ENCODE measurements around the gene PIK3CD. TPM values are rescaled to one million over a fixed set of nuclear protein-coding genes. Genes with fewer than 3 reads are reported as not detected.
A peak's percentile ranks its signal among the peaks of the same experiment; 100 is the strongest.

PIK3CD gene
- total and polyA plus RNA-seq, 5 experiments from 2014 or later: 56.8 to 343 (median 166) TPM

DNA sequence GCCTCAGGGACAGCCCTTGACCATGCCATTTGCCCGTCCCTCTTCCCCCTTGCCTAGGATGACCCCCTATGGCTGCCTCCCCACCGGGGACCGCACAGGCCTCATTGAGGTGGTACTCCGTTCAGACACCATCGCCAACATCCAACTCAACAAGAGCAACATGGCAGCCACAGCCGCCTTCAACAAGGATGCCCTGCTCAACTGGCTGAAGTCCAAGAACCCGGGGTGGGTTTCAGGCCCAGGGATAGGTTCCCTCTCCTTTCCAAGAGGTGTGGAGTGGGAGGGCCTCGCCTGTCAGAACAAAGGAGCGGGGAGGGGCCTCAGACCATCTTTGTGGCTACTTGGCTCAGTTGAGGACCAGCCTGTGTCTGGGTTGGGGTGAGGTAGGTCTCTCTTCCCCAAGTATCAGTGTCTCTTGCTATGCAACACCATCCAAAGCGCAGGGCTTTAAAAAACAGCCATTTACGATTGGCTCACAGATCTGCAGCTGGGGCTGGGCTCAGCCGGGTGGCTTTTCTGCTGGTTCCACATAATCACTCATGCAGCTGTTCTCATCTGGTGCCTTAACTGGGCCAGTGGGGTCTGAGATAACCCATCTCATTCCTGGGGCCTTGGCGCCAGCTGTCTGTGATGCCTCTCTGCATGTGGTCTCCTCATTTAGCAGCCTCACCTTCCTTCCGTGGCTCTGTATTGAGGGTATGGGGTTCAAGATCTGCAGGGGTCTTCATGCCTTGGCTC, 71.7 kb downstream of the PIK3CD start:
- Mint-ChIP-seq H3K36me3 (peaks cover 0 to 87% (median 40%) of the 10 kb centered on the region in 3 donors), H3K4me3 (peak overlapping the region in 5 of 10 donors; percentile 18 to 77 (median 53)), H3K27me3 (no peaks in the 10 kb centered on the region), H3K9me3 (no peaks in the 10 kb centered on the region), H3K27ac (peak overlapping the region; percentile 2 to 94 (median 82)), H3K4me1 (peaks cover 20 to 86% (median 69%) of the 10 kb centered on the region in 4 donors)
- ATAC-seq (no peak), DNase-seq (peak in 1 of 10 donors; percentile 58)
- POLR2A ChIA-PET: interaction anchor here (0.6 to 38.5 kb wide), 7 partner anchors 24 to 366 kb away, joined by 3 to 1258 read pairs (median 14); partner anchors contain the start of gene PIK3CD

GRCh38 chr1:9723926-9724325, 72.4 kb downstream of the PIK3CD start:
- Mint-ChIP-seq H3K4me3 (peak overlapping the region in 5 of 10 donors; percentile 30 to 77 (median 59)), H3K27me3 (no peaks in the 10 kb centered on the region), H3K4me1 (peaks cover 24 to 89% (median 73%) of the 10 kb centered on the region in 4 donors), H3K27ac (peak overlapping the region in 9 of 10 donors; percentile 46 to 88 (median 78)), H3K9me3 (no peaks in the 10 kb centered on the region), H3K36me3 (peaks cover 0 to 90% (median 41%) of the 10 kb centered on the region in 3 donors)
- POLR2A ChIA-PET: interaction anchor here (0.6 to 38.5 kb wide), 6 partner anchors 24 to 365 kb away, joined by 3 to 1258 read pairs (median 10); partner anchors contain the start of gene PIK3CD
- ATAC-seq (no peak), DNase-seq (peak in 1 of 10 donors; percentile 42)

DNA sequence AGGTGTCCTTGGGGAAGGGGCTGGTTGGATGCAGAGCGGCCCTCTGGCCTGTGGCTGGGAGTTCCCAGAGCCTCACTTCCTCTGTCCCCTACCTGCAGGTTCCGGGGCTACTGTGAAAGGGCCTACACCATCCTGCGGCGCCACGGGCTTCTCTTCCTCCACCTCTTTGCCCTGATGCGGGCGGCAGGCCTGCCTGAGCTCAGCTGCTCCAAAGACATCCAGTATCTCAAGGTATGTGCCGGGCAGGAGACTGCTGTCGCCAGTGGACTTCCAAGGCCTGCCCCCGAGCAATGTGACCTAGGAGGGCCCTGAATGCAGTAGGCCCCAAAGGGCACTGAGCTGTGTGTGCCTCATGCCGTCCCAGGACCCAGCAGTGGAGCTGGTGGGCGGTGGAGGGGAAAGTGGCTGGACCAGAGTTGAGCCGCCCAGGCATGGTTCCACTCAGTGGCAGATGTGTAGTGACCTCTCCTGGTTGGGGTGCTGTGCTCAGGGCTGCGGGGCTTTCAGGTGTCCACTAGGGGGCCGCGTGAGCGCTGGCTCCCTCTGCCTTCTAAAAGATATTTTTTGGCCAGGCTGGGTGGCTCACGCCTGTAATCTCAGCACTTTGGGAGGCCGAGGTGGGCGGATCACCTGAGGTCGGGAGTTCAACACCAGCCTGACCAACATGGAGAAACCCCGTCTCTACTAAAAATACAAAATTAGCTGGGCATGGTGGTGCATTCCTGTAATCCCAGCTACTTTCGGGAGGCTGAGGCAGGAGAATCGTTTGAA, 73.4 kb downstream of the PIK3CD start:
- peak overlapping the region in 7 of 10 donors; percentile 10 to 83 (median 53) for H3K4me3 Mint-ChIP-seq
- peak overlapping the region; percentile 62 to 92 (median 84) for H3K27ac Mint-ChIP-seq
- POLR2A ChIA-PET: interaction anchor here (0.6 to 38.5 kb wide), 5 partner anchors 25 to 97 kb away, joined by 4 to 1258 read pairs (median 14); partner anchors contain the start of gene PIK3CD
- H3K27me3 Mint-ChIP-seq: no peaks in the 10 kb centered on the region
- ATAC-seq: peak; percentile 13 to 16
- H3K9me3 Mint-ChIP-seq: no peaks in the 10 kb centered on the region
- peaks cover 0 to 89% (median 45%) of the 10 kb centered on the region in 3 donors for H3K36me3 Mint-ChIP-seq
- peak; percentile 49 to 82 (median 68) for DNase-seq
- peaks cover 27 to 85% (median 71%) of the 10 kb centered on the region in 4 donors for H3K4me1 Mint-ChIP-seq

- peaks cover 31 to 86% (median 76%) of the 10 kb centered on the region in 4 donors for H3K4me1 Mint-ChIP-seq
- H3K27me3 Mint-ChIP-seq: no peaks in the 10 kb centered on the region
- DNase-seq (no peak), ATAC-seq (no peak)
- H3K9me3 Mint-ChIP-seq: no peaks in the 10 kb centered on the region
- H3K4me3 Mint-ChIP-seq: peak overlapping the region in 7 of 10 donors; percentile 28 to 84 (median 55)
- H3K36me3 Mint-ChIP-seq: peaks cover 0 to 87% (median 49%) of the 10 kb centered on the region in 3 donors
- POLR2A ChIA-PET: interaction anchor here (0.6 to 38.5 kb wide), 5 partner anchors 18 to 98 kb away, joined by 3 to 1258 read pairs (median 27); partner anchors contain the start of gene PIK3CD
- peak overlapping the region in 9 of 10 donors; percentile 47 to 97 (median 83) for H3K27ac Mint-ChIP-seq
Measured at GRCh38 chr1:9726406-9726805, 74.9 kb downstream of the PIK3CD start.

DNA sequence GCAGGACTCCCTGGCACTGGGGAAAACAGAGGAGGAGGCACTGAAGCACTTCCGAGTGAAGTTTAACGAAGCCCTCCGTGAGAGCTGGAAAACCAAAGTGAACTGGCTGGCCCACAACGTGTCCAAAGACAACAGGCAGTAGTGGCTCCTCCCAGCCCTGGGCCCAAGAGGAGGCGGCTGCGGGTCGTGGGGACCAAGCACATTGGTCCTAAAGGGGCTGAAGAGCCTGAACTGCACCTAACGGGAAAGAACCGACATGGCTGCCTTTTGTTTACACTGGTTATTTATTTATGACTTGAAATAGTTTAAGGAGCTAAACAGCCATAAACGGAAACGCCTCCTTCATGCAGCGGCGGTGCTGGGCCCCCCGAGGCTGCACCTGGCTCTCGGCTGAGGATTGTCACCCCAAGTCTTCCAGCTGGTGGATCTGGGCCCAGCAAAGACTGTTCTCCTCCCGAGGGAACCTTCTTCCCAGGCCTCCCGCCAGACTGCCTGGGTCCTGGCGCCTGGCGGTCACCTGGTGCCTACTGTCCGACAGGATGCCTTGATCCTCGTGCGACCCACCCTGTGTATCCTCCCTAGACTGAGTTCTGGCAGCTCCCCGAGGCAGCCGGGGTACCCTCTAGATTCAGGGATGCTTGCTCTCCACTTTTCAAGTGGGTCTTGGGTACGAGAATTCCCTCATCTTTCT, 75.5 kb downstream of the PIK3CD start:
- DNase-seq (no peak), ATAC-seq (no peak)
- Mint-ChIP-seq H3K36me3 (peaks cover 0 to 88% (median 50%) of the 10 kb centered on the region in 3 donors), H3K27me3 (no peaks in the 10 kb centered on the region), H3K4me1 (peaks cover 36 to 86% (median 78%) of the 10 kb centered on the region in 4 donors), H3K9me3 (no peaks in the 10 kb centered on the region), H3K4me3 (peak overlapping the region; percentile 22 to 84 (median 79)), H3K27ac (peak overlapping the region; percentile 95 to 98 (median 96))
- POLR2A ChIA-PET: interaction anchor here (0.6 to 38.5 kb wide), 11 partner anchors 10 to 218 kb away, joined by 3 to 1258 read pairs (median 4); partner anchors contain the start of gene PIK3CD

DNA sequence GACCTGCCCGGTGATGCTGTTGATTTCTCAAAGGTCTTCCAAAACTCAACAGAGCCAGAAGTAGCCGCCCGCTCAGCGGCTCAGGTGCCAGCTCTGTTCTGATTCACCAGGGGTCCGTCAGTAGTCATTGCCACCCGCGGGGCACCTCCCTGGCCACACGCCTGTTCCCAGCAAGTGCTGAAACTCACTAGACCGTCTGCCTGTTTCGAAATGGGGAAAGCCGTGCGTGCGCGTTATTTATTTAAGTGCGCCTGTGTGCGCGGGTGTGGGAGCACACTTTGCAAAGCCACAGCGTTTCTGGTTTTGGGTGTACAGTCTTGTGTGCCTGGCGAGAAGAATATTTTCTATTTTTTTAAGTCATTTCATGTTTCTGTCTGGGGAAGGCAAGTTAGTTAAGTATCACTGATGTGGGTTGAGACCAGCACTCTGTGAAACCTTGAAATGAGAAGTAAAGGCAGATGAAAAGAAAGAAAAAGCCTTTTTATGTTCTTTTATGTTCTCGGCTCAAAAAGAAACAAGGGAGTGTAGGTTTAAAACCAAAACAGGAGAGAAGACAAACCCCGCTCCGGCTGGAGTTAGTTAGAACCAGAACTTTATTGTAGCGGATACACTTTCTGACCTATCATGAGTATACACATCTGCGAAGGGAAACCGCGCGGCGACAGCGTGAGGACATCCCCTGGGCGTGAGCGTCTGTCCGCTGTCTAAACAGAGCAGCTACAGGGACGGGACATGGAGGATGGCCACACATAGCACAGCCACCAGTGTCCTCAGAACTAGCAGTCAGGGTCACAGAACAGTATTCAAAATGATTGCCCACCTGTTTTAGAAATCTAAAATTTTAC, 77.1 kb downstream of the PIK3CD start:
- H3K36me3 Mint-ChIP-seq: peaks cover 0 to 86% (median 48%) of the 10 kb centered on the region in 3 donors
- H3K9me3 Mint-ChIP-seq: no peaks in the 10 kb centered on the region
- ATAC-seq (peak; percentile 79 to 89), DNase-seq (peak in 9 of 10 donors; percentile 50 to 92 (median 74))
- peak overlapping the region; percentile 64 to 90 (median 82) for H3K4me3 Mint-ChIP-seq
- peak overlapping the region; percentile 95 to 98 (median 96) for H3K27ac Mint-ChIP-seq
- H3K4me1 Mint-ChIP-seq: peaks cover 39 to 87% (median 84%) of the 10 kb centered on the region in 4 donors
- H3K27me3 Mint-ChIP-seq: no peaks in the 10 kb centered on the region
- POLR2A ChIA-PET: interaction anchor here (0.6 to 38.5 kb wide), 9 partner anchors 9 to 101 kb away, joined by 3 to 1258 read pairs (median 5); partner anchors contain the start of gene PIK3CD

GRCh38 chr1:9729523-9729922, 78.0 kb downstream of the PIK3CD start:
- DNase-seq (no peak), ATAC-seq (no peak)
- peak overlapping the region in 8 of 10 donors; percentile 64 to 90 (median 82) for H3K4me3 Mint-ChIP-seq
- peaks cover 40 to 85% (median 81%) of the 10 kb centered on the region in 4 donors for H3K4me1 Mint-ChIP-seq
- peak overlapping the region; percentile 95 to 98 (median 96) for H3K27ac Mint-ChIP-seq
- no peaks in the 10 kb centered on the region for H3K27me3 Mint-ChIP-seq
- H3K36me3 Mint-ChIP-seq: peaks cover 0 to 86% (median 46%) of the 10 kb centered on the region in 3 donors
- POLR2A ChIA-PET: interaction anchor here (0.6 to 38.5 kb wide), 10 partner anchors 8 to 102 kb away, joined by 3 to 1258 read pairs (median 3); partner anchors contain the start of gene PIK3CD
- H3K9me3 Mint-ChIP-seq: no peaks in the 10 kb centered on the region

DNA sequence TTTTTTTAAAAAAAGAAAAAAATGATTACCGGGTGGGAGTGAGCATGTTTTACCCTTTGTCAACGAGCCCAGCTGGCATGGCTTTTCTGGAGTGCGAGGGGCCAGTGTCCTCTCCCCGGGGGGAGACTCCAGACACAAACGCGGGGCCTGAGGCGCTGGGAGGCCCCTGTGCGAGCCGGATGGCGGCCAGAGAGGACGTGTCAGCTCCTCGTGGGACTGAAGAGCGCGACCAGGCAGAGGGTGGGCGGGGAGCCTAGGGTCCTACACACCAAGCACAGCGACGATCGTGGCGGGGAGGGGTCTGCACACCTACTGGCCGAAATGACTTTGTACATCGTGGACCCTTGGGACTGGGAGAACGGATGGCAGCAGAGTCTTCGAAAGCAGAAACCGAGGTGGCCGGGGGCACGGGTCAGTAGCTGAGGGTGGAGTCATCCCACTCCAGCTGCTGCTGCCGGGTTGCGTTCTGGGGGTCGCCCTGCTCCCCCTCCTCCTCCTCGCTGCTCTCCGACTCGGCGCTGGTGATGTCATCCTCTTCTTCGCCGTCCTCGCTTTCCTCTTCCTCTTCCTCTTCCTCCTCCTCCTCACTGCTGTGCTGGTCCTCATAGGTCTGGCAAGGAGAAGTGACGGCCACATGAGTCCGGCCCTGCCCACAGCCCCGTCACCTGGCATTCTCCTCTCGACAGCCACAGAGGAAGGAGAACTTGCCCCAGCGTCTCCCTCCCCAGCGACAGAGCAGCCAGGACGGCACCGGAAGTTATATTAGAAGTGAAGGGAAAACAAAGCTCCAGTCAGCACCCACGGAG, 78.8 kb downstream of the PIK3CD start:
- Mint-ChIP-seq H3K36me3 (peaks cover 0 to 84% (median 47%) of the 10 kb centered on the region in 3 donors), H3K27ac (peak overlapping the region in 9 of 10 donors; percentile 74 to 97 (median 92)), H3K4me1 (peaks cover 35 to 84% (median 74%) of the 10 kb centered on the region in 4 donors), H3K4me3 (peak overlapping the region; percentile 25 to 82 (median 75)), H3K27me3 (no peaks in the 10 kb centered on the region), H3K9me3 (no peaks in the 10 kb centered on the region)
- POLR2A ChIA-PET: interaction anchor here (0.6 to 38.5 kb wide), 9 partner anchors 8 to 102 kb away, joined by 3 to 1258 read pairs (median 3); partner anchors contain the start of gene PIK3CD
- DNase-seq (peak in 1 of 10 donors; percentile 64), ATAC-seq (no peak)

DNA sequence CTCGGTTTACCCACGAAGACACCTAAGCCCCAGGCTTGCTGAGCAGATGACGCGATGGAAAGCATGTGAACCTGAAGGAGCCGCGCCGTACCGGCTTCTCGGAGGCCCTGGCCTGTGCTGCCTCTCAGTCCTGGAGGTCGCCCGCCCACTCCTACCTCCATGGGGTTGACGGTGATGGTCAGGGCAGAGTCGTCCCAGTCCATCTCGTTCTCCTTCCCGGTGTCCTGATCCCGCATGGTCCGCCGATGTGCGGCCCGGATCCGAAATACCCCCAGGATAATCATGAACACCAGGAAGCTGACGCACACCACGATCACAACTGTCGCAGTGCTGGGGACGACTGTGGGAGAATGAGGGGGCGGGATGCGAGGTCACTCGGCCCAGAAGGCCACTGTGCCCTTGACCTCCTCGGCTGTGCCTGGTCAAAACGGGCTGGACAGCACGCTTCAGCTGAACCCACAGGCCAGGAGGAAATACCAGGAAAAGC, 79.6 kb downstream of the PIK3CD start:
- Mint-ChIP-seq H3K4me1 (peaks cover 35 to 85% (median 74%) of the 10 kb centered on the region in 4 donors), H3K9me3 (no peaks in the 10 kb centered on the region), H3K4me3 (peak overlapping the region in 8 of 10 donors; percentile 22 to 82 (median 76)), H3K36me3 (peaks cover 0 to 87% (median 52%) of the 10 kb centered on the region in 3 donors), H3K27me3 (no peaks in the 10 kb centered on the region), H3K27ac (peak overlapping the region; percentile 74 to 97 (median 91))
- DNase-seq (no peak), ATAC-seq (no peak)
- POLR2A ChIA-PET: interaction anchor here (0.8 to 38.5 kb wide), 5 partner anchors 9 to 103 kb away, joined by 3 to 1258 read pairs (median 11); no protein-coding TSS in a partner anchor

DNA sequence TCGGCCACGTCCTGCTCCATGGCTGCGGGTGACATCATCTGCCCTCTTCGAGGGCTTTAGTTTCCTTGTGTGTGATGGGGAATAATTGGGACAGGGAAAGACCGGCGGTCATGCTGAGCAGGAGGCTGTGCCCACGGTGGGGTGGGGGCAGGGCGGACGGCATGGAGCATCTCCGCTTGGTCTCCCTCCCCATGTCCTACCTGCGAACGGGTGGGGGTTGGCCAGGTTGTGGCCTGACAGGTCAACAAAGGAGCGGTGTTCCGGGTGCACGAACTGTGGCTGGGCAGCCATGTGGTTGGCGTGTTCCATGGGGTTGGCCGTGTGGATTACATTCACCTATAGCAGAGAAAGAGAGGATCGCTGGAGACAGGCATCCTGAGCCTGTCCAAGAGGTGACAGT, 80.0 kb downstream of the PIK3CD start:
- Mint-ChIP-seq H3K27ac (peak overlapping the region; percentile 19 to 97 (median 84)), H3K4me1 (peaks cover 34 to 85% (median 72%) of the 10 kb centered on the region in 4 donors), H3K36me3 (peaks cover 0 to 87% (median 52%) of the 10 kb centered on the region in 3 donors), H3K27me3 (no peaks in the 10 kb centered on the region), H3K9me3 (no peaks in the 10 kb centered on the region), H3K4me3 (peak overlapping the region in 8 of 10 donors; percentile 4 to 82 (median 76))
- DNase-seq (no peak), ATAC-seq (no peak)
- POLR2A ChIA-PET: interaction anchor here (0.8 to 38.5 kb wide), 6 partner anchors 9 to 104 kb away, joined by 3 to 1258 read pairs (median 7); no protein-coding TSS in a partner anchor

All from naive thymus-derived CD8-positive, alpha-beta T cell (primary cell).